Measurements from ENCODE around the gene UNC5B.
"Not testable (repeated sequence)": the region's sequence is repeated elsewhere in the genome, so short reads cannot be mapped to it uniquely, and the experiment has no call there.

Gene UNC5B

GRCh38 chr10:71269301-71270288 lies 57.2 kb downstream of the UNC5B start:
- DNase-seq = no peak

GRCh38 chr10:71270301-71271220 lies 58.2 kb downstream of the UNC5B start:
- DNase-seq = no peak

- no peak for DNase-seq
Observed at GRCh38 chr10:71271662-71272055, 59.3 kb downstream of the UNC5B start.

- no peak for DNase-seq
Observed at GRCh38 chr10:71272056-71272771, 59.8 kb downstream of the UNC5B start.

GRCh38 chr10:71272974-71273373 lies 60.6 kb downstream of the UNC5B start:
- DNase-seq = not testable (repeated sequence)

GRCh38 chr10:71273506-71273905 lies 61.1 kb downstream of the UNC5B start:
- DNase-seq = no peak

- no peak for DNase-seq
Observed at GRCh38 chr10:71274901-71275796, 62.8 kb downstream of the UNC5B start.

GRCh38 chr10:71276873-71277272 lies 64.5 kb downstream of the UNC5B start:
- DNase-seq = no peak

- DNase-seq = no peak
Observed at GRCh38 chr10:71277914-71278665, 65.7 kb downstream of the UNC5B start.

GRCh38 chr10:71278691-71279588 lies 66.6 kb downstream of the UNC5B start:
- DNase-seq = no peak

GRCh38 chr10:71279590-71280170 lies 67.3 kb downstream of the UNC5B start:
- no peak for DNase-seq

GRCh38 chr10:71280216-71280615 lies 67.8 kb downstream of the UNC5B start:
- no peak for DNase-seq

GRCh38 chr10:71280825-71281224 lies 68.5 kb downstream of the UNC5B start:
- no peak for DNase-seq

- DNase-seq = no peak
Observed at GRCh38 chr10:71281646-71282322, 69.4 kb downstream of the UNC5B start.

- no peak for DNase-seq
Observed at GRCh38 chr10:71282323-71282680, 69.9 kb downstream of the UNC5B start.

- DNase-seq = no peak
Observed at GRCh38 chr10:71283410-71283809, 71.0 kb downstream of the UNC5B start.

- DNase-seq = no peak
Observed at GRCh38 chr10:71283876-71284275, 71.5 kb downstream of the UNC5B start.

- no peak for DNase-seq
Observed at GRCh38 chr10:71284544-71285179, 72.3 kb downstream of the UNC5B start.

GRCh38 chr10:71285180-71285545 lies 72.8 kb downstream of the UNC5B start:
- peak; percentile 81 for DNase-seq

Data from right forelimb (tissue), 1 donor.